TTC549 (cell line): ENCODE results near the gene EML6.
"Not testable (repeated sequence)": the region's sequence is repeated elsewhere in the genome, so short reads cannot be mapped to it uniquely, and the experiment has no call there.

ENCODE experiments used
- FAIRE-seq: peaks from 2 replicates; lab custom pipeline; 2012; peaks lifted over from hg19 to GRCh38; lab: Jason Lieb, UNC

The EML6 gene

DNA sequence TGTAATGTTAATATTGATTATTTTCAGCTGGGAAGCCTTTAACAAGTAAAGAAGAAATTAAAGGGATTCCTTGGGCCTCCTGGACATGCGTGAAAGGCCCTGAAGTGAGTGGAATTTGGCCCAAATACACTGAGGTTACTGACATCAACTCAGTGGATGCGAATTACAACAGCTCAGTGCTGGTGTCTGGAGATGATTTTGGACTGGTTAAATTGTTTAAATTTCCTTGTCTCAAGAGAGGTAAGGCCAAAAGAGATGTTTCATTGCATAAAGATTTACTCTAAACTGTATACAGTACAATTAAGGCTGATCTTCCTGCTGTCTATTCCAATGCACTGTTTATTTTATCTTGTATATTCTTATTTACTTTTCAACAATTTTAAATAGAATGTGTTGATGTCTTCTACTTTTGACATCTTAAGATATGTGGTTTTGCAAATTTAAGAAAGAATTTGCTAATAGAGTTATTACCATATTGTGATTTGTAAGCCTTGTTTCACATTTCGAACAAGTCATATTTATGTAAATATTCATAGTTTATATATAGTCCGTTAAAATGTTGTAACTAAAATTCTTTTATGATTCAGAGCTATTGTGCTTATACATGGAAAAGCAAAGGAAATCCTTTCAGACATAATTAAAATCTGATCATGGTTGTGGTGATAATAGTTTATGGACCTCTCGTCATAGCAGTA is 130.3 kb downstream of the EML6 start:
- FAIRE-seq, result peak; percentile 66

DNA sequence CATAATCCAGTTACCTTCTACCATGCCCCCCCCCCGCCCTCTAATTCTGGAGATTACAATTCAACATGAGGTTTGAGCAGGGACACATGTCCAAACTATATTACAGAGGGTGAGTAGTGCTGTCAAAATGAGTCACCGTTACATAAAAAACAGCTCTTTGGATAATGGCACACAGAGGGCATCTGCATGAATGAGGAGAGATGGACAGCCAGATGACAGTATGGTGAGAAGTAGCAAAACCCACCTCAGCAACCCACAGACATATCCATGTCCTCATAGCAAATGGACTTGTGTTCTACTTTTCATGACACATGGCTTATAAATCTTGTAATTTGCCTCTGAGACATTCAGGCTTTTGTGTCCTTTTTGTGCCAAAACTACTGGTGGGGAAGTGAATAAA is 132.0 kb downstream of the EML6 start:
- FAIRE-seq, result no peak

DNA sequence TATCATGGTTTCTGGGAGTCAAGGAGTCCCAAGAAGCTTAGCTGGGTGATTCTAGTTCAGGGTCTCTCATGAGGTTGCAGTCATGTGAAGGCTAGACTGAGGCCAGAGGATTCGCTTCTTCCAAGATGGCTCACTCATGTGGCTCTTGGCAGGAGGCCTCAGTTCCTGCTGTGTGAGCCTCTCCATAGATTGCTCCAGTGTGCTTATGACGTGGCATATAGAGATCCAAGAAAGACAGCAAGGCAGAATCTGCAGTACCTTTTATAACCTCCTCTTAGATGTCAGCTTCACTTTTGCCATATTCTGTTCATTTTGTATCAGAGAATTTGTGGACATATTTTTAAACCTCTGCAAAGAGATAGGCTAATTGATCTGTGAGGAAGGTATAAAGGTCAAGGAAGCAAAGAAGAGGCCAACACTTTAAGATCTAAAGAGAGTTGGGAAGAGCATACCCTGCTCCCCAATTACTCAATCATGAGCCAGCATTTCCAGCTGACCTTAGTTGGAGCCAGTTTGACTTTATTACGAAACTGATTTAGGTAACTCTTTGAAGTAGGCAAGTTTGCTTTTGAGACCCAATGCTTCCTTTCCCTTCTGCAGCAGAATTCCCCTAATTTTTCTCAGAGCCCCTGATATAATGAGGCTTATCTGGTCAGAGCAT is 134.7 kb downstream of the EML6 start:
- no peak for FAIRE-seq

DNA sequence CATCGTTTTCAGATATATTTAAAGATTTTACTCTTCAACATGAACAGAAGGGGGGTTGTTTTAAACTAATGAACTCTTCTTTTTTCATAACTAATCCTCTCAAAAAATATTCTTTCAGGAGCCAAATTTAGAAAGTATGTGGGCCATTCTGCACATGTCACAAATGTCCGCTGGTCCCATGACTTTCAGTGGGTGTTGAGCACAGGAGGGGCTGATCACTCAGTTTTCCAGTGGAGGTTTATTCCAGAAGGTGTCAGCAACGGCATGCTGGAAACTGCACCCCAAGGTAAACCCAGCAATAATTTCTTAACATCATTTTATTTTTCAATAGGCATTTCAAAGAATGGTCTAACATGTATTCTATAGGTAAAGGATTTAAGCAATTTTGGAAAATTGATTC is 136.0 kb downstream of the EML6 start:
- no peak for FAIRE-seq

DNA sequence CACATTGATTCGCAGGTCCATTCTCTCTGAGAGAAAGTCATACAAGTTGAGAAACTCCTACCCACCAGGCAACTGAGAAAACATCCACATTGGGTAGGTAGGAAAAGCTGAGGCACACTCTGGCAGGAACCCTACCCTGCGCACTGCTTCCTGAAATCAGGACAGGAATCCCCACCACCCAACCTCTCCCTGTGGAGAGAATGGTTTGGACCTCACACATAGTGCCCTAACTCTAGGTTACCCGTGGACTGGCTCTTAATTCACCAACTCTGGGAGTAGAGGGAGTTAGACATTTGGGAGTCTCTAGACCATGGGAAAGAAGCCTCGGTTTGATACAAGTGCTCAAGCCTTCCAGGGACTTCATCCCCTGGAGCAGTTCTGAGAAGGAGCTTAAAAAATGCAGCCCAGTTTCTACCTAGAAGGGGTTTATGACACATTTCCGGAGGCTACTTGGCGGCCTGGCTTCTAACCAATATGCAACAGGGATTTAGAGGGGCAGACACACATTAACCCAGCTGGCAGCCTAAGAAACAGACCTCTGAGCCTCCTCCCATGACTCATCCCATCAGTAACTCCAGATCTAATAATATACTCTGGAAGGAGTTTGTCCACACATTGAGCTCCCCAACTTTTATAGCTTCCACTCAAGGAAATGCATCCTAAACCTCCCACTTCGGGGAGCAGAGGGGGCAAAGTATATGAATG is 136.7 kb downstream of the EML6 start:
- no peak for FAIRE-seq

DNA sequence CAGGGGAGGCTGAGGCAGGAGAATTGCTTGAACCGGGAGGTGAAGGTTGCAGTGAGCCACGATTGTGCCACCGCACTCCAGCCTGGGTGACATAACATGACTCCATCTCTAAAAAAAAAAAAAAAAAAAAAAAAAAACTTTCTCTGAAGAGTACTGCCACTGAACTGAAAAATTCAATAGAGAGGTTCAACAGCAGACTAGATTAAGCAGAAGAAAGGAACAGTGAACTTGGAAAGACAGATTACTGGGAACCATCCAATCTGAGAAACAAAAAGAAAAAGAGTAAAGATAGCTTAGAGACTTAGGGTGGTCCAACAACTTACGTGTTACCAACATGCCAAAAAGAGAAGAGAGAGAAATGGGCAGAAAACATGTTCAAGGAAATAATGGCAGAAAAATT is 138.8 kb downstream of the EML6 start:
- no peak for FAIRE-seq

DNA sequence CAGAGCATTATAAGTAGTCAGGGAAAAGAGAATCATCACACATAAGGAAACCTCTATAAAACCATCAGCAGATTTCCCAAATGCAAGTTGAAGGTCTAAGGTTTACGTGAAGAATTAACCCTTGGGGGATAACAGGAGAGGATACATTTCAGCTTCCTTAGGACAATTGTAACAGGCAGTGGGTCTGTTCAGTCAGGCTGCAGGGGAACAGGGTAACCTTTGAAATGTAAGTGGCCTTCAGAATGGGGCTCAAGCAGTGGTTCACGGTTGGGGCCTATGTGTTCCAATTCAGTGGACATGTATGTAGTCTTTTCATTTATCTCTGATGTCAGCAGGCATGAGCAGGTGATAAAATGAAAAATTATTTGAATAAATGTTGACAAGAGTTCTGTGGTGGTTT is 139.3 kb downstream of the EML6 start:
- FAIRE-seq, result no peak

DNA sequence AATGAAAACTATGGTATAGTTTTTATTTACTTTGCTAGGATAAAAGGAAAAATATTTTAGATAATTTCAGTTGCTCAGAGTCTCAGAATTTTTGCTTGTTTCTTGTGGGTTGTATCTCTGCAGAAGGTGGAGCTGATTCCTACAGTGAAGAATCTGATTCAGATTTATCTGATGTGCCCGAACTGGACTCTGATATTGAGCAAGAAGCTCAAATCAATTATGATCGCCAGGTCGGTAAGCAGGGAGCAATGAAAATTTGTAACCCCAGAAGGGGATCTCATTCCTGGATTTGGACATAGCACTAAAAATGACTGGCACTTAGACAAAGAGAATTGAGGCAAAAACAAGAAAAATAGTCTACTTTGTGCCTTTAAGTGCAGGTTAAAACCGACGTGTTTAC is 140.2 kb downstream of the EML6 start:
- FAIRE-seq, result no peak

DNA sequence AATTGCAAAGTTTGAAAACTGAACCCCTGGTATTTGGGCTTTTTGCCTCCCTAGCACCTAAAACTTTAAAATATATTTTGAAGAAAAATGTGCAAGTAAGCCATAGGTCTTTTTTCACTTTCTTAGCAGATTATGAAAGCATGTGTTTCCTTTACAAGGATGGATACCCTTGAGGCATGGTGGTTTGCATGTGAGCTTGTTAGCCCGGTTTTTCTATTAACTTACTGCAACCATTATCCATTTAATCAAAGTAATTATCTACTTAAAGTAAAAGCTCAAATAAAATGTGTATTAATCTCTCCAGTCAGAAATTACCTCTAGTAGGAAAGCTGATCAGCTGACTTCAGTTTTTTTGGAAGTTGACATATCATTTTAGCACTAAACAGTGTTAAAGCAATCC is 140.6 kb downstream of the EML6 start:
- FAIRE-seq, result no peak

DNA sequence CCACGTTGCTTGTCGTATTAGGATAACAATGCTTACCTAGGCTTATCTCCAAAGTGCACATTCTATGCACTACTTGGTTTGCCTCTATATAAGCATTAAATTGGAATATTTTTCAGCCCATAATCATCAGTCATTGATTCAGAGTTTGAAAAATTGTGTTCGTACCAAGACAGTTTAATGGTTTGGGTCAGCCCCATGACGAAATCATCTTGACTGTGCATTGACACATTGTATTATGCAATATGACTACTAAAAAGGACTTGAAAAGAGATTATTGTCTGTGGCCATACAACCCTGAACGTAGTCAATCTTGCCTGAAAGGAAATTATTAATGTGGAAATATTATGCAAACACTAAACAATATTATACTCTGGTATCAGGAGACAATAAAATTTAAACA is 141.3 kb downstream of the EML6 start:
- FAIRE-seq, result no peak

DNA sequence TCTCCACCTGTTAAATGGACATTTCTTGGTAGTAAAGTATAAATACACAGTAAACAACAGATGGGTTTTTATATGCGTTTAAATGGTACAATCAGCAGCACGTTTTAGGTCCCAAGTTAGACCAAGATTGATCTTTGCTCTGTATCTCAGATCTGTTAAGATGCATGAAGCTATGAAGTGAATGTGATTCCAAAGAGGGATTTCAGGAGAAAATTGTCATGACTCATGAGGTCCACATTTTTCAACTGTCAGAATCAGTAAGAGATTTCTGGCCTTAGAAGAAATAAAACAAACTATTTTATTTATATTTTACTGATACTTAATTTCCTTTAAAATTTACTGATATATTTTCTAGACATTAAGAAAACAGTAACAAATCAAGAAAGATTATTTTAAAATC is 142.7 kb downstream of the EML6 start:
- peak; percentile 86 for FAIRE-seq

DNA sequence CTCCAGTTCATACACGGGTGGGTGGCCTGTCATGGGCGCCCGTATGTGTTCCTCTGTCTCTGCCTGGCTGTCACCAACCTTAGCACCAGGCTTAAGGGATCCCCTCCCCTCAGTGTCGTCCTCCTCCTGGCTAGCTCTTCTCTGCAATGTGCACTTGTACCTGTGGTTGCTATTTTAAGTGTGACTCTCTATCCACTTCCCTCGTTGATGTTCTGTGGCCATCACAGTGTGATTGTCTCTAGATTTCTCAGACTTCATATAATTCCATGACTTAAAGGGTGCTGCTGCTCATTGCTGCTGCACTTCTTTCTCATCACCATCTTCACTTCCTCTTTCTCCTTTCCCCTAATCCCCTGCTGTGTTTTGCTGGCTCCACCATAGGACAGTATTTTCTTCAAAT is 143.4 kb downstream of the EML6 start:
- FAIRE-seq, result no peak

DNA sequence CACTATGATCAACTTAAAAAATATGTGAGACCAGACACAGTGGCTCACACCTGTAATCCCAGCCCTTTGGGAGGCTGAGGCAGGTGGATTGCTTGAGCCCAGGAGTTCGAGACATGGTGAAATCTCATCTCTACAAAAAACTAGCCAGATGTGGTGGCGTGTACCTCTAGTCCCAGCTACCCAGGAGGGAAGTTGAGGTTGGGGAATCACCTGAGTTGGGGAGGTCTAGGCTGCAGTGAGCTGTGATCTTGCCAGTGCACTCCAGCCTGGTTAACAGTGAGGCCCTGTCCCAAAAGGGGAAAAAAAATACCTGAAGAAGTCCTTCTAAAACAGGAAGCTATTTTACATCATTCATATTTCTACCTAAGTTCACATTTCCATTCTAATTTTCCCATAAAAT is 144.0 kb downstream of the EML6 start:
- FAIRE-seq, result no peak

DNA sequence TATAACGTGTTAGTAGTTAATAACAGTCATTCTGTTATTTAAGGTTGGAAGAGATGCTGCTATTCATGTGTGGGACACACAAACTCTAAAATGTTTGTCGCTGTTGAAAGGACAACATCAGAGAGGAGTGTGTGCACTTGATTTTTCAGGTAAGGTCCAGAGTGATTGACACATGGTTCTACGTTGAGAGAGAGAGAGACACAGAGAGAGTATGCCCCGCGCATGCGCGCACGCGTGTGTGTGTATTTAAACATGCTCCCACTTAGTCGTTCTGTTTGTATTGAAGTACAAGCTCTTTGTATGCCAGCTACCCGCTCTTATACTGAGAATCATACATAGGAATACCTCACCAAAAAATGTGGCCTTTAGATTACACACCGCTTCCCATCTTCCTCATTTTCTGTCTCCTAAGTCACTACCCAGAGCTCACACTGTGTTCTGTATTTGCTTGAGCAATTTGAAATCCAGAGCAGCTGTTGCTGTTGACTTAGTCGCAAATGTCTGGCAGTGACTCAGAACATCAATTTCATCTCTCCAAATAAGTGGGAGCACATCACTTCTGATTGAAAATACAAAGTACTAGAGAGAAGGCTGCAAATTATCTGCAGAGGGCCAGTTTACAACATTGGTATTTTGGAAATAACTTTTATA is 148.1 kb downstream of the EML6 start:
- no peak for FAIRE-seq

DNA sequence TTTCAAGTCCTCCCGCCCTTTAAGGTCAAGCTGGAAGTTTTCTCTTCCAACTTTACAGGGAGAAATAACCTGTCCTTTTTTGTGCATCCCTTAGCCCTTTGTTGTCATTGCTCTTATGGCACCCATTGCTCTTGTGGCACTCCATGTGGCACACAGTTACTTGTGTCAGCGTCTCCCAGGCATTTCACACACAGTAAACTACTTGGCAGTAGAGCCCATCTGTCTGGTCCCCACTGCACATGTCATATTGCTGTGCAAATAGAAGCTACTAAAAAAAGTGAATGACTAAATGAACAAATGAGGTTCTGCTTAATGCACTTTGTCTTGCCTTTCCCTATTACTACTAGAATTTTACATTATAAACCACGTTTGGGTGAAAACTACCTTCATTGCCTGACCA is 149.3 kb downstream of the EML6 start:
- no peak for FAIRE-seq

DNA sequence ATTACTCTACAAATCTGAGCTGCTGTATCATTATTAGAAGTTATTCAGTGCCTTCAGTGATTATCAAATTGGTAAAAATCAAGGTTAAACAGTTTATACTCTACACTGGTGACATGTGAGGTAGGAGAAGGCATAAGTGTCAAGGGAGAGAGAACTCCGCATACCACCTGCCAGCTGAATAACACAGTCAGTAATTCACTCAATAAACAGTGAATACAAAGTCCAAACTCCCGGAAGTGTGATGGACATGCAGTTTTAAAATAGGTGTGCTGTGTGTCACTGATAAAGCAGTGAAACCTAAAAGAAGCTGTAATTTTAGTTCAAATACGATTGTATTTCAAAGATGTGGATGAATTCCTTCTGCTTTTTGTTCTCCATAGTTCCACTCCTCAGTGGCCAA is 149.8 kb downstream of the EML6 start:
- not testable (repeated sequence) for FAIRE-seq

DNA sequence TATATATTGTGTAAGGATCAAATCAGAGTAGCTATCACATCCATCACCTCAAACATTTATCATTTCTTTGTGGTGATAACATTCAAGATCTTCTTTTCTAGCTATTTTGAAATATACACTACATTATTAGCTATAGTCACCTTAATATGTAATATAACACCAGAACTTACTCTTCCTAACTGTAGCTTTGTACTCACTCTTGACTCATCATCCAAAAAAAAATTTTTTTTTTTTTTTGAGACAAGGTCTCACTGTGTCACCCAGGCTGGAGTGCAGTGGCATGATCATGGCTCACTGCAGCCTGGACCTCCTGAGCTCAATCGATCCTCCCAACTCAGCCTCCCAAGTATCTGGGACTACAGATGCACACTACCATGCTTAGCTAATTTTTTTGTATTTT is 153.3 kb downstream of the EML6 start:
- no peak for FAIRE-seq

DNA sequence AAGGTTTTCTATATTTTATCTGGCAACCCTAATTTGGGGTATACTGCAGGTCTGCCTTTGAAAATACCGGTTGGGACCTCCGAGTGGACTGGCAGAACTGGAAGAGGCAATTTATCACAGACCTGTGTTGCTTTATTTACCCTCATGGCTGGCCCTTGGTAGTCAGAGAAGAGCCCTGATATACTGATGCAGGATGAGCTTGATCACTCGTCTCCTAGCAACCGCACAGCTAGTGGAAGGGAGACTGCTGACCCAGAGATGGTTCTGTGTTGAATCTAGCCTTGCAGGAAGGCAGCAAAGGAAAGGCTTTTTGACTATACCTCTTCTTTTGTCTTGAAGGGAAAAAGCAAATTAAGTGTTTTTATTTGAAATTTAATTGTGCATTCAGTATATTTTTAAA is 154.7 kb downstream of the EML6 start:
- no peak for FAIRE-seq

DNA sequence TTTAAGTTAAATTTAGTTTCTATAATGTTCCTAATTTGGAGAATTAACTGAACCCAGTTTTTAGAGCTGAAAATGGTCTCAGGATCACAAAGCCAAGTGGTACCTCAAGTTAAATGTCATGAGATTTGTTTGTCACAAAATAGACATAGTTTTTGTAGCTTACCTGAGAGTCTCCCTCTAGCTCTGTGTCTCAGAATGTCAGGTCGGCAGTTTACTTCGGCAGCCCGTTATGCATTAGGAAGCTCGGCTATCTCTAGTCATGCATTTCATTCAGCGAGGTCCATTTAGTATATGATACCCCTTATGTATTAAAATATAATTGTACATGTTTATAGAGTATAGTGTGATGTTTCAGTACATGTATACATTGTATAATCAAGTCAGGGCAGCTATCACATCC is 155.6 kb downstream of the EML6 start:
- FAIRE-seq, result no peak

DNA sequence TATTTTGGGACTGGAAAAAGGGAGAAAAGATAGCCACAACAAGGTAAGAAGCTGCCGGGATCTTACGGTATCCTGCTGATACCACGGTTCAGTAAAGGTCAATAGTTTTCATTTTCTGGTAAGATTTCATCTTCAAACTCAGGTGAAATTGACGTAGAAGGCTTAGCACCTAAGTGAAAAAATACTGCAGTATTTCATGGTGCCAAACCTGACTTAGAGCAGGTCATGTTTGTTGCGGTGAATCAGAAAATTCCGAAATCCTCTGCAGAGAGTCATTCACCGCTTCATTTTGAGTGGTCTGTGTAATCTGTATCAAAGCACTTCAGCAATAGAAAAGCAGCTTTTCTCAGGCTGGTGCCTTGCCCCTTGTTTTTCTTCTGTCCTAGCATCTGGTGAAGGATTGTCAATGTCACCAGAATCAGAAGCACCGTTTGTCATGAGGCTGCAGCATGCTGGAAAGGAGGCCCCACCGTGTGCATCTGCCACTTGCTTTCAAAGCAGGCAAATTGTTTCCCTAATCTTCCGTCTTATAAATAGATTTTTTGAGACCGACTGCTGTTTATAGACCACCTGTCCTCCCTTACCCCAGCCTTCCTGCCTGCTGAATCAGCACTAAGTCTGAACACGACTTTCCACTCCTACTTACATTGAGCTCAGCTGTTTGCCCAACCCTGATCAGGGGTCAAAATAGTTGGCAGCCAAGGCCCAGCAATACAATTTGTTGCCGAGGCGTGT is 156.3 kb downstream of the EML6 start:
- FAIRE-seq, result no peak

DNA sequence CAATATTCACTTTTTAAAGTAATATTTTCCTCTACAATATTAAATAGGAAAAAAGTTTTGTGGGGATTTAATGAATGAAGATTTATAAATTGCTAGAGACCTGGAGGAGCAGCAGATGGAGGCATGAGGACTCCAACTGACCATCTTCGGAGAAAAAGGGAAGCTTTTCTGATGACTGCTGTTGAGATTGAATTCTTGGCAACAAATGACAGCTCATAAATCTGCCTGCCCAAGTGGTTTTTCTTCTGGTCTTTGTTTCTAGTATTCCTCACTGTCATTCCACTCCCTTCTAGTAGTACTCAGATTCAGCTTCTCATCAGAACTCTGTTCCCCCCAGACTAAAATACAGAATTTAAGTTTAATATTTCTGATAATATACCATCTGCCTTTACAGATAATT is 157.0 kb downstream of the EML6 start:
- FAIRE-seq, result no peak

DNA sequence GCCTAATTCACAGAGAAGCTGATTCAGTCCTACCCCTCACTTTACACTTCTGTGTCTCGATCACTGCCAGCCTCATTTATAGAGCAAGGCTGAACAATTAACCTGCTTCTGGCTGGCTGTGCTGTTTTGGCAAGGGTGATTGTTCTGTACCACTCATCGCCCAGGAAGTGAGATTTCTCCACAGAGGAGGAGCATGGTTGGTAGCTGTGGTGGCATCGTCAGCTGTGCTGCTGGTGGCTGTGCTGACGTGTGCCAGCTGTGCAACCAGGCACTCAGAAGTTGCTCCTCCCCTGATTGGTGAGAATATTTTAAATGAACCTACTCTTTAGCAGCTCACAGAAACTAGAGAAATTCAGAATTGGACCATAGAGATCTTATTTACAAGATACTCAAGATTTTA is 158.3 kb downstream of the EML6 start:
- no peak for FAIRE-seq

DNA sequence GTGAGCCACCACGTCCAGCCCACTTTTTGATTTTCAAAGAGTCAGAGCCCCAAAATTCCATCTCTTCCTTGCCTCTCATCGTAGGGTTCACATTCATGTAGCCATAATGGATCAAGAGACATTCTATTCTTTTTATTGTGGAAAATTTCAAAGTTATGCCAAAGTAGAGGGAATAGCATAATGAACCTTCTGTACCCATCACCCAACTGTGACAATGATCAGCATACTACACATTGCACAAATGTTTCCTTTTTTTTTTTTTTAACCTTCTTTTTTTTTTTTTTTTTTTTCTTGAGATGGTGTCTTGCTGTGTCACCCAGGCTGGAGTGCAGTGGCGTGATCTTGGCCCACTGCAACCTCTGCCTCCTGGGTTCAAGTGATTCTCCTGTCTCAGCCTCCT is 162.4 kb downstream of the EML6 start:
- no peak for FAIRE-seq
